ENCODE results near the gene CNN3.

CNN3 gene

GRCh38 chr1:94898491-94899385 lies 28.2 kb downstream of the CNN3 start:
- DNase-seq (ENCODE audit: extremely low read depth, low read depth): no peak
- TF ChIP-seq CTCF (IDR thresholded peaks at IDR 0.05; ENCODE audit: low read depth, low read length): no peak

- DNase-seq (ENCODE audit: extremely low read depth, low read depth): no peak
- no peak for TF ChIP-seq CTCF (IDR thresholded peaks at IDR 0.05; ENCODE audit: low read depth, low read length)
These were observed 31.4 kb downstream of the CNN3 start for GRCh38 chr1:94895518-94895917.

- no peak for TF ChIP-seq CTCF (IDR thresholded peaks at IDR 0.05; ENCODE audit: low read depth, low read length)
- no peak for DNase-seq (ENCODE audit: extremely low read depth, low read depth)
These were observed 32.3 kb downstream of the CNN3 start for GRCh38 chr1:94894630-94895029.

- TF ChIP-seq CTCF (IDR thresholded peaks at IDR 0.05; ENCODE audit: low read depth, low read length): no peak
- DNase-seq (ENCODE audit: extremely low read depth, low read depth): no peak
These were observed 34.2 kb downstream of the CNN3 start for GRCh38 chr1:94892604-94893254.

- no peak for DNase-seq (ENCODE audit: extremely low read depth, low read depth)
- TF ChIP-seq CTCF (IDR thresholded peaks at IDR 0.05; ENCODE audit: low read depth, low read length): no peak
These were observed 38.7 kb downstream of the CNN3 start for GRCh38 chr1:94888201-94888600.

GRCh38 chr1:94887603-94888171 lies 39.2 kb downstream of the CNN3 start:
- DNase-seq (ENCODE audit: extremely low read depth, low read depth): no peak
- no peak for TF ChIP-seq CTCF (IDR thresholded peaks at IDR 0.05; ENCODE audit: low read depth, low read length)

GRCh38 chr1:94887106-94887505 lies 39.8 kb downstream of the CNN3 start:
- DNase-seq (ENCODE audit: extremely low read depth, low read depth): no peak
- no peak for TF ChIP-seq CTCF (IDR thresholded peaks at IDR 0.05; ENCODE audit: low read depth, low read length)
